DMS 273 treated with DMSO at 0.1 percent for 48 hours (cell line): ENCODE results near the gene SMIM26.
"Not testable (repeated sequence)": the region's sequence is repeated elsewhere in the genome, so short reads cannot be mapped to it uniquely, and the experiment has no call there.

Source experiments
- DNase-seq: peaks from one replicate; lab custom pipeline; 2025; lab: John Stamatoyannopoulos, UW

SMIM26 gene

DNA sequence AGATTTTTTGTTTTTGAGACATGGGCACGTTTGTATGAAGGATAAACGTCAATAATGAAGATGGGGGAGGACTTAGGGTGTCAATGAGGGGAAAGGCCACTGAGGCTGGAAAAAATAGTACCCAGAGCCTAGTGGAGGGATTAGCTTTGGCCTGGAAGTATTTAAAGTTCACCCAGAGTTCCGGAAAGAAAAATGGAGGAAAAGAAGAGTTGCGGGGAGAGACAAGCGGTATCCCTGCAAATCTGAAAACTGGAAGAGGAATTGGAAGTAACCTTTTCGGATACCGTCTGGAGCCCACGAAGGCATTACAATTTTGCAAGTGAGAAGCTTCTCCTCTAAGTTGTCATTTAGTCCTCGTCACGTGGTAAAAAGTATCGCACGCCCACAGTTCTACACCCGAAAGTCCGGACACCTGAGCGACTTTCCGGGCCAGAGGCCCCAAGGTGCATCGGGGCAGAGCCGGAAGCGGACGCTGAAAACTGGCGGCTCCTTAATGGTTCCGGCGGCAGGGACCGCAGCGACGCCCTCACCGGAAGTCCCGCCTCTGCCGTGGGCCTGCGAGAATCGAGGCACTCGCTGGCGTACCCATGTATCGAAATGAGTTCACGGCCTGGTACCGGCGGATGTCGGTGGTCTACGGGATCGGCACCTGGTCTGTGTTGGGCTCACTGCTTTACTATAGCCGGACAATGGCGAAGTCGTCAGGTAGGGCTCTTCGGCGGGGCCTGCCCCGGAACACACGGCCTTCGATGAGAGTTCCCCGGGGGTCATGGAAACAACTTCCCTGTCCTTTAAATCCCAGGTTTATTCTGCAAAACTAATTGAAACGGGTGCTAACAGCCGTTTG, at the start of gene SMIM26:
SMIM26 (plus strand) TSS at position 541 of the 847 bp plus-strand sequence; CDS start at position 588, 47 bp downstream.
- peak; percentile 62 for DNase-seq

DNA sequence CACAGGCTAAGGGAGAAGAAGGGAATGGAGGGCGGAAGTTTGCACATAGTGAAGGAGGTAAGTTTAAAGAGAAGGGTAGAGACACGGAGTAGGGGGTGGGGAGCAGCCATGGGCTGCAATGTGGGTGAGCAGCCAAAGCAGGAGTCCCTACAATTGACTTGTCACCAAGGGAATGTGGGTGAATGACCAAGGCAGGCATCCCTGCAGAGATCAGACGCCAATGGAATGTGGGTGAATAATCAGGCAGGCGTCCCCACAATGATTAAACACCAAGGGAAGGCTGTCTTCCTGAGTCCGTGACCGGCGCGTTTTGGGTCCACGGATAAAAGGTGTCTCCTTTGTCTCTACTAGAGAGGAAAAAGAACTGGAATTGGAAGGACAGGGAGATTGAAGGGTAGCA, 45.2 kb upstream of the SMIM26 start:
- not testable (repeated sequence) for DNase-seq

DNA sequence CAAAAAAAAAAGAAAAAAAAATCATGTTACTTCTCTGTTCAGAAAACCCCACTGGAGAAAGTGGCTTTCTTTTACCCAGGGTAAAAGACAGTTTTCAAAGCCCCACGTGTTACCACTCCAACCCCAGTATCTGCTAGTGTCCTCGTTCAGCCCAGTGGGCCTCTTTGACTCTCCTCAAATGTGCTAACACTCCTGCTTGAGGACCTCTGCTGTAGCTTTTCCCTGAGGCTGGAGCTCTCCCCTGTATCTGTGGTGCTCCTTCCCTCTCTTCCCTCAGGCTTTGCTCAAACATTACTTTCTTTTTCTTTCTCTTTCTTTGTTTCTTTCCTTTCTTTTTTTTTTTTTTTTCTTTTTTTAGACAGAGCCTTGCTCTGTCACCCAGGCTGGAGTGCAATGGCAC, 44.2 kb upstream of the SMIM26 start:
- DNase-seq = no peak

DNA sequence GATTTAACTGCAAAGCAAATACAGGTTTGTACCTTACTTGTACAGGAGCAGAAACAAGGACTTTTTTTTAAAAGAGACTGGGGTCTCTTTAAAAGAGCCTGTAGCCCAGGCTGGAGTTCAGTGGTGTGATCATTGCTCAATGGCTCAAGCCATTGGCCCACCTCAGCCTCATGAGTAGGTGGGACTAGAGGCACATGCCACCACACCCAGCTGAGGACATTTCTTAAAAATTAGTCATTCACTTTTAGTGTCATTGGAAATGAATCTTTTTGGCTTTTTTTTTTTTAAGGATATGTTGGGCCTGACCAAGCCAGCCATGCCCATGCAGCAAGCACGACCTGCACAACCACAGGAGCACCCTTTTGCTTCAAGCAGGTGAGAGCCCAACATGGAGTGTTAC, 42.6 kb upstream of the SMIM26 start:
- DNase-seq = no peak

- DNase-seq = not testable (repeated sequence)
Measured at GRCh38 chr20:18526761-18527160, 40.5 kb upstream of the SMIM26 start.

GRCh38 chr20:18527339-18527738, 39.9 kb upstream of the SMIM26 start:
- DNase-seq = no peak

GRCh38 chr20:18527836-18528235, 39.4 kb upstream of the SMIM26 start:
- no peak for DNase-seq

GRCh38 chr20:18529041-18529440, 38.2 kb upstream of the SMIM26 start:
- no peak for DNase-seq

DNA sequence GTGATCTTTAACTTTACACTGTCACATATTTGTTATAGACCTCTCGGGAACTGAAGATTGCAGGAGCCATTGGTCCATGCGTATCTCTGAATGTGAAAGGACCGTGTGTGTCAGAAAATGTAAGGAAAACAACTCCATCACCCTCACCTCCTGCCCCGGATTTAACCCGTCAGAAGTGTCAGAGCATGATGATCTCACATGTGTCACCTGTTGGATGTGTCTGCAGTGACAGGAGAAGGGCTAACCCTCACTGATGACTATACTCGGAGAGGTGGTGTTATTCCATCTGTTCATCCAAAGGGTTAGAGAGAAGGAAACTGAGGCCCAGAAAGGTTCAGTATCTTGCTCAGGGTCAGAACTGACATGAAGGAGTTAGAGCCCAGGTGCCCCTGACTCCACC, 34.6 kb upstream of the SMIM26 start:
- DNase-seq = no peak

GRCh38 chr20:18533491-18533890, 33.7 kb upstream of the SMIM26 start:
- DNase-seq = no peak

- no peak for DNase-seq
Measured at GRCh38 chr20:18533978-18534644, 33.1 kb upstream of the SMIM26 start.

- no peak for DNase-seq
Measured at GRCh38 chr20:18537651-18538050, 29.6 kb upstream of the SMIM26 start.

- DNase-seq = no peak
Measured at GRCh38 chr20:18541741-18542140, 25.5 kb upstream of the SMIM26 start.

- no peak for DNase-seq
Measured at GRCh38 chr20:18543216-18543615, 24.0 kb upstream of the SMIM26 start.

DNA sequence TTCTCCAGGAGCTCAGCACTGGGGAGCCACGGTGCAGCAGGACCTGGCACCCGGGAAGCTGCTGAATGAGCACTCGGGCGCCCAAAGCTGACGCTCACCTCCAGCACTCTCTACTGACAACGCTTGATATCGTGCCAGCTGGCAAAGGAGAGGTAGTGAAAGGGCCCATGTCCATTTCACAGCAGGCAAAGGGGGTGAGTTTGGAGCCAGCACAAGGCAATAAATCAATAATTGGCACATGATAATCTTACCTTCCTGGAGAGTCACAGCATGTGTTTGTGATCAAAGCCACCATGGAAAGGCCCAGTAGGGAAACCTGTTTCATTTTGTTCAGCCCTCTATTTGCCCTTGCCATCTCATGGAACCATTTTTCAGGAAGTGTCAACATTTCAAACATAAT, 23.3 kb upstream of the SMIM26 start:
- no peak for DNase-seq

DNA sequence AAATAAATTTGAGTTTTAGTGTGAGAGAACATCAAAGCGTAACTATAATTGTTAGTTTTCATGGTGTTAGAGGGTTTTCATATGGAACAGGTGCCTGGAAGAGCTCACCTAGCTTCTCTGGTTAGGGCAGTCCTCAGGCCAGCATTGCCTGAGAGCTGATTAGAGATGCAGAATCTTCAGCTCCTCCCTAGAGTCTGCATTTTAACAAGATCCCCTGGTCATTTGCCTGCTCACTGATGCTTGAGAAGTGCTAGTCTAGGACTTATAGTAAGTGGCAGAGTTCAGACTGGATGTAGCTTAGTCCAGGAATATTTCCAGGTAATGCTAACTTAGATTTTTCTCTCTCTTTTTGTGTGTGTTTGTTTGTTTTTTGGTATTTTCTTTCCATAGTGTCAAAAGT, 21.7 kb upstream of the SMIM26 start:
- DNase-seq = no peak

DNA sequence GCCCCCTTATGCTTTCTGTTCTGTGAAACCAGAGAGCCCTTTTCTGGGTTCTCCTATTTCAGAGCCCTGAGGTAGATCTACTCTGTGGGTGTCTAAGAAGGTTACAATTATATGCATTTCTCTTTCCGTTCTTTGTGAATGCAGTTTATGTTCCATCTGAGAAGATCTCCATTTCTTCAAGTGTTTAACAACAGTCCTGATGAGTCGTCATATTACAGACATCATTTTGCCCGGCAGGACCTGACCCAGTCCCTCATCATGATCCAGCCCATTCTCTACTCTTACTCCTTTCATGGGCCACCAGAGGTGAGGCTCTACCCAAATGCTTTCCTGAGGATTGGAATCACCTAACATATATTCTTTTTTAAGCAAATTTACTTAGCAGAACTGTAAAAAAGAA, 18.8 kb upstream of the SMIM26 start:
- no peak for DNase-seq

- no peak for DNase-seq
Measured at GRCh38 chr20:18553746-18554145, 13.5 kb upstream of the SMIM26 start.

DNA sequence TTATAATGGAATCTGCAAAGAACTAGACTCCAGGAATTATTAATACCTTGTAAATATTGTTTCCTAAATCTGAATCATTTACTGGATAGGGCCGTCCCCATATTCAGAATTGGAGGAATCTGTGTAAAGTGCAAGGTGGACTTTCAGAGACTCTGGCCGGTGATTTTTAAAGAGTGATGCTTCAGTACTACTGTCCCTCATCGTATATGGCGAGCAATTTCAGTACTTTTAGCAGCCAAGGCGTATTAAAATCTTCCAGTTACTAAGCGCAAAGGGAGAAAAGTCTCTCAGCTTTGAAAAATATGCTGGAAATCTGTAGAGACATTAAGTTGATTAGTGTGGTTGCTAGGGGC, 483 bp downstream of the SMIM26 start:
- DNase-seq = no peak

DNA sequence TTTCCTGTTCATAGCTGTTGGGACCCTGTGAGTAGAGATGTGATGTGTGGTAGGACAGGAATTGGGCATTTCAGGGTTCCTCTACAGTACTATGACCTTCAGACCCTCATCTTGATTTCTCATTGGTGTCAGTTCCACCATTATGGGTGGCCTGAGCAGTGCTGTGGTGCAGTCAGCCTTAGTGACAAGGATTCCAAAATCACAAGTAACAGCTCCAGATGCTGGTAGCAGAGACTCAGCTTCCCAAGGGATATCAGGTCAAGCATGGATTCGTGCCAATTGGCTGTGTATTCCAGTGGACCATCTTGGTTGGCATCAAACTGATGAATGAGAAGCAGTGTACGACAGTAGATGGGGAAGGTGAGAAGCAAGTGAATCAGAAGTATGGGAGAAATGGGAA, 3.8 kb downstream of the SMIM26 start:
- no peak for DNase-seq

- DNase-seq = no peak
Measured at GRCh38 chr20:18571578-18571977, 4.3 kb downstream of the SMIM26 start.

GRCh38 chr20:18577942-18578341, 10.7 kb downstream of the SMIM26 start:
- DNase-seq = no peak

GRCh38 chr20:18578581-18578980, 11.3 kb downstream of the SMIM26 start:
- DNase-seq = no peak

DNA sequence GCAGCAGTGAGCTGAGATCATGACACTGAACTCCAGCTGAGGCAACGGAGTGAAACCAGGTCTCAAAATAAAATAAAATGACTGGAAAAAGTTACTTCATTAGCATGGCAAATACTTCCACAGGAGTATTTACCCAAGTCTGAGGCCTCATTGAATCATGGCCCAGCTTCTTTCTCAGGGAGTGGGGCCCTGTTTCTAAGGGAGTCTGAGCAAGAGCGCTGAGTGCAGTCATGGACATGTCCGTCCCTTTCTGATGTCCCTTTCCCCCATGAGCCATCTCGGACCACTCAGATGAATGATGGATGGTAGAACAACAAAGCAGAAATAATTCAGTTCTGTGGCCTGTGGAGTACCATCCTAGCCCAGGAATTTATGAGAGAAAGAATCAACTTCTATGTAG, 12.8 kb downstream of the SMIM26 start:
- DNase-seq = no peak
